Measurements from ENCODE around the gene PTPRA. TPM values are rescaled to one million over a fixed set of nuclear protein-coding genes. Genes with fewer than 3 reads are reported as not detected.
A peak's percentile ranks its signal among the peaks of the same experiment; 100 is the strongest.

PTPRA gene
- total RNA-seq, 1 experiment from 2014 or later: 29.3 TPM

DNA sequence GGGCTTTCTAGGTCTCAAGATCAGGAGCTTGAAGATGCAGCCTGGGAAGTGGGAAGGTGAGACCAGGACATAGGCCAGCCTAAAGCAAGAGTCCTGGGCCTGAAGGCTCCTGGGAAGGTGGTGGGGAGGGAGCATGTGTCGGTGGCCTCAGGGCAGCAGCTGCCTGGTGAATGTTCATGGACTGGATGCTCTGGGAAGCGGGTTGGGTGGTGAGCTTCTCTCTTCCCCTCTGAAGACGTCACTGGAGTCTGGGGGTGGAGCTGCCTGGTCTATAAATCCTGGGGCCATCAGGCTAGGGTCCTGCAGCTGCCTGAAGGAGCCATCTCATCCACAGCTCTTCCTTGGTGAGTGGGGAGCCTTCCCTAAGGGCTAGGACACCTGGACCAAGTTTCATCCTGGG lies 170.0 kb downstream of the PTPRA start, which contains the start of gene GNRH2:
Gene GNRH2 (plus strand): TSS at position 301 of the 400 bp plus-strand sequence. CDS start 793 bp downstream, outside the sequence.
- intact Hi-C loops (cut with micrococcal nuclease): no loop called here
- H3K27me3 Mint-ChIP-seq (ENCODE audit: insufficient read depth, unreplicated experiment): no peaks in the 10 kb centered on the region
- BruUV-seq (replicated peaks): no TSS peak
- ChIA-PET POLR2A (interaction anchor here (0.7 kb wide), 2 partner anchors 180 to 594 kb away, joined by 3 read pairs; no protein-coding TSS in a partner anchor), CTCF (interaction anchor here (3.2 kb wide), 1 partner anchor 9 kb away, joined by 22 read pairs; no protein-coding TSS in a partner anchor)
- TF ChIP-seq, protein P1, sequence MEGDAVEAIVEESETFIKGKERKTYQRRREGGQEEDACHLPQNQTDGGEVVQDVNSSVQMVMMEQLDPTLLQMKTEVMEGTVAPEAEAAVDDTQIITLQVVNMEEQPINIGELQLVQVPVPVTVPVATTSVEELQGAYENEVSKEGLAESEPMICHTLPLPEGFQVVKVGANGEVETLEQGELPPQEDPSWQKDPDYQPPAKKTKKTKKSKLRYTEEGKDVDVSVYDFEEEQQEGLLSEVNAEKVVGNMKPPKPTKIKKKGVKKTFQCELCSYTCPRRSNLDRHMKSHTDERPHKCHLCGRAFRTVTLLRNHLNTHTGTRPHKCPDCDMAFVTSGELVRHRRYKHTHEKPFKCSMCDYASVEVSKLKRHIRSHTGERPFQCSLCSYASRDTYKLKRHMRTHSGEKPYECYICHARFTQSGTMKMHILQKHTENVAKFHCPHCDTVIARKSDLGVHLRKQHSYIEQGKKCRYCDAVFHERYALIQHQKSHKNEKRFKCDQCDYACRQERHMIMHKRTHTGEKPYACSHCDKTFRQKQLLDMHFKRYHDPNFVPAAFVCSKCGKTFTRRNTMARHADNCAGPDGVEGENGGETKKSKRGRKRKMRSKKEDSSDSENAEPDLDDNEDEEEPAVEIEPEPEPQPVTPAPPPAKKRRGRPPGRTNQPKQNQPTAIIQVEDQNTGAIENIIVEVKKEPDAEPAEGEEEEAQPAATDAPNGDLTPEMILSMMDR (IDR thresholded peaks at IDR 0.05; ENCODE audit: unreplicated experiment): no peak
- H3K4me1 Mint-ChIP-seq (ENCODE audit: insufficient read depth, unreplicated experiment): peaks cover 12% of the 10 kb centered on the region
- H3K27ac Mint-ChIP-seq (ENCODE audit: low read depth, unreplicated experiment): no peak within 1 kb of the TSS
- H3K4me3 Mint-ChIP-seq (ENCODE audit: unreplicated experiment): no peak within 1 kb of the TSS
- H3K9me3 Mint-ChIP-seq (ENCODE audit: unreplicated experiment): no peaks in the 10 kb centered on the region
- H3K36me3 Mint-ChIP-seq (ENCODE audit: insufficient read depth, unreplicated experiment): peaks cover 34% of the 10 kb centered on the region
- DNase-seq (ENCODE audit: unreplicated experiment): no peak

DNA sequence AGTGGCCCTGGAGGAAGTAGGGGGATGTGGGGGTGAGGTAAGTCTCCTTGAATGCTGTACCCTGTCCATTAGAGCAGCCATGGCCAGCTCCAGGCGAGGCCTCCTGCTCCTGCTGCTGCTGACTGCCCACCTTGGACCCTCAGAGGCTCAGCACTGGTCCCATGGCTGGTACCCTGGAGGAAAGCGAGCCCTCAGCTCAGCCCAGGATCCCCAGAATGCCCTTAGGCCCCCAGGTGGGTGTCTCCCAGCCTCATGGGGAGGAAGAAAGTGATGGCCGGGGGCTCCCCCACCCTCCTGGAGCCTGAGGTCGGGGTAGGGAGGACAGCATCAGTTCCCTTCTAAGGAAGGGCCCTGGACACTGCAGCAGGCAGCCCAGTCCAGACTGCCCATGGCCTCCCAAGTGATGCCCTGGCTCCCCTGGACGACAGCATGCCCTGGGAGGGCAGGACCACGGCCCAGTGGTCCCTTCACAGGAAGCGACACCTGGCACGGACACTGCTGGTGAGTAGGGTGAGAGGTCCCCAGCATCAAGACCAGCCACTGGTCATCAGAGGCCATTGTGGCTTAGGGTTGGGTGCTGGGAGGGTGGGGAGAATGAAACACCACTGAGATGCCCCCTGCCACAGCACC lies 171.2 kb downstream of the PTPRA start:
- intact Hi-C loops (cut with micrococcal nuclease): no loop called here
- TF ChIP-seq, protein P1 (IDR thresholded peaks at IDR 0.05; ENCODE audit: unreplicated experiment): no peak
- Mint-ChIP-seq H3K4me1 (ENCODE audit: insufficient read depth, unreplicated experiment) (peaks cover 12% of the 10 kb centered on the region), H3K9me3 (ENCODE audit: unreplicated experiment) (no peaks in the 10 kb centered on the region), H3K27me3 (ENCODE audit: insufficient read depth, unreplicated experiment) (no peaks in the 10 kb centered on the region), H3K27ac (ENCODE audit: low read depth, unreplicated experiment) (peak overlapping the region; percentile 83), H3K4me3 (ENCODE audit: unreplicated experiment) (no peak overlapping the region), H3K36me3 (ENCODE audit: insufficient read depth, unreplicated experiment) (peaks cover 36% of the 10 kb centered on the region)
- no peak for DNase-seq (ENCODE audit: unreplicated experiment)
- CTCF ChIA-PET: interaction anchor here (3.2 kb wide), 1 partner anchor 8 kb away, joined by 22 read pairs; no protein-coding TSS in a partner anchor
- POLR2A ChIA-PET: interaction anchor here (1.3 kb wide), 1 partner anchor 114 kb away, joined by 4 read pairs; no protein-coding TSS in a partner anchor
- BruUV-seq (replicated peaks): no TSS peak

DNA sequence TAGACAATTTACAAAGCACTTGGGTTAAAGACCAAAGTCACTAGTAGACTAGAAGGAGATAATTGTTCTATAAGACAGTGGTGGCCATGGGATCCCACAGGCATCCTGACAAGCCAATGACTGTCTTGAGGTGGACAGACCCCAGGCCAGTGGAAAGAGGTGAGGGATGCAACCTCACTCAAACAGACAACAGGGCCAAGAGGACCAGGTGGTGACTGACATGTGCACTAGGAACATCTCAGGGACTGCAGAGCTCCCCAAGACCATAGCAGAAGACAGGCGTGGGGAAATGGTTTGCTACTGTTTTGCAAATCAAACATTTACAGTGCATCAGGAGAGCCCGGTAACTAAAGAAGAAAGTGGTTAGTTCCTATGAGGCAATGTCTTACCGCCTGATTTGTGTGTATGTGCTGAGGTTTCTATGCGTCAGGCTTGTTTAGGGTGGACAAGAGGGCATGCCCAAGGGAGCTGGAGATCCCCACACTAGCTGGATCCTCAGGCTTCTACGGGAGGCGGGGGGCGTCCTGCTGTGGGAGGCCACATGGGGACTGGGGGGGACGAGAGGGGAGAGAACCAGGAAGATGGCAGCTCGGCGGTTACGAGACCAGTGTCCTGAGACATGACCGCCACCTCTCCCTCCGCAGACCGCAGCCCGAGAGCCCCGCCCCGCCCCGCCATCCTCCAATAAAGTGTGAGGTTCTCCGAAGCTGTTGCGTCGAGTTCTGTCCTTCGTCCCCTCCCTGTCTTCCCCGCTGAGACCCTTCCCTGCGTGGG lies 171.9 kb downstream of the PTPRA start:
- Mint-ChIP-seq H3K36me3 (ENCODE audit: insufficient read depth, unreplicated experiment) (peaks cover 42% of the 10 kb centered on the region), H3K4me3 (ENCODE audit: unreplicated experiment) (peak overlapping the region; percentile 95), H3K27me3 (ENCODE audit: insufficient read depth, unreplicated experiment) (no peaks in the 10 kb centered on the region), H3K9me3 (ENCODE audit: unreplicated experiment) (no peaks in the 10 kb centered on the region), H3K27ac (ENCODE audit: low read depth, unreplicated experiment) (peak overlapping the region; percentile 83), H3K4me1 (ENCODE audit: insufficient read depth, unreplicated experiment) (peaks cover 12% of the 10 kb centered on the region)
- TF ChIP-seq, protein P1 (IDR thresholded peaks at IDR 0.05; ENCODE audit: unreplicated experiment): no peak
- TSS peak; percentile 28 for BruUV-seq (replicated peaks)
- ChIA-PET POLR2A (interaction anchor here (0.6 to 1.3 kb wide), 9 partner anchors 25 to 393 kb away, joined by 3 to 4 read pairs (median 3); partner anchors contain the start of gene NOP56), CTCF (interaction anchor here (0.5 to 1.0 kb wide), 3 partner anchors 8 to 809 kb away, joined by 3 read pairs; no protein-coding TSS in a partner anchor)
- intact Hi-C loops (cut with micrococcal nuclease): no loop called here
- no peak for DNase-seq (ENCODE audit: unreplicated experiment)
